HCT116 (cell line): ENCODE data around the gene GYS1. TPM values are rescaled to one million over a fixed set of nuclear protein-coding genes. Genes with fewer than 3 reads are reported as not detected.
"Not testable (repeated sequence)": the region's sequence is repeated elsewhere in the genome, so short reads cannot be mapped to it uniquely, and the experiment has no call there.

Experiments
- ATAC-seq: fragments of 200-7000 bp; cut with Tn5 transposase; 2 replicates; pipeline ENCODE4 v1.9.1; 2020; ENCODE audit warnings: mild to moderate bottlenecking, moderate library complexity
- BruUV-seq: library from RNA; stranded (reverse); fragments of 400-500 nt; replicated peaks from 2 replicates; lab custom pipeline; 2021; lab: Mats Ljungman, UMichigan
- CTCF ChIA-PET: fragments of 300-600 bp; sonication (Branson Sonifier 250); formaldehyde crosslinking; loops from one replicate; lab custom pipeline; 2021; ENCODE audit warnings: antibody characterized with exemption; lab: Charles Lee
- POLR2A ChIA-PET: fragments of 300-600, 350-600 bp; sonication (Branson Sonifier 250); formaldehyde crosslinking; loops from one replicate; lab custom pipeline; 2021; ENCODE audit warnings: antibody characterized with exemption; lab: Charles Lee
- RAD21 ChIA-PET, 2 experiments: fragments of 300-600 bp; sonication (Branson Sonifier 250); formaldehyde crosslinking; loops; one replicate each; lab custom pipeline; 2023; ENCODE audit warnings: low total read pairs in 2 of 2; ENCODE audit not compliant: uncharacterized antibody in 2 of 2, unreplicated experiment in 2 of 2, low non-redundant PET in 1 of 2; lab: Charles Lee
- DNase-seq: peaks from one replicate; pipeline ENCODE4 v3.0.0-alpha.2; 2010; ENCODE audit warnings: low read depth, low spot score
- H2AFZ ChIP-seq: fragments of 200-600 bp; shearing (Covaris generic), sonication (generic); 2 replicates; pipeline ENCODE4 v1.6.1; 2017; ENCODE audit warnings: low read depth, mixed run types, mixed read lengths, antibody characterized with exemption, low read length; ENCODE audit not compliant: poor library complexity, severe bottlenecking
- H3K27ac ChIP-seq: 2 replicates; pipeline ENCODE4 v1.5.1; 2012; ENCODE audit warnings: low read depth, low read length
- H3K27me3 ChIP-seq: fragments of 200-600 bp; sonication (generic); 2 replicates; pipeline ENCODE4 v1.6.1; 2016; ENCODE audit warnings: mixed run types, low read length, mixed read lengths; ENCODE audit not compliant: insufficient read depth
- H3K36me3 ChIP-seq, 2 experiments: fragments of 200-500 bp in 1 of 2; fragments of 200-600 bp in 1 of 2; sonication (Bioruptor generic) in 1 of 2; sonication (generic) in 1 of 2; 2 replicates each; pipeline versions ENCODE4 v1.5.1 to v1.6.1; 2014 to 2016; ENCODE audit warnings: low read length in 2 of 2, inconsistent platforms in 1 of 2, mixed read lengths in 1 of 2, mixed run types in 1 of 2; ENCODE audit not compliant: insufficient read depth in 2 of 2, control insufficient read depth in 1 of 2
- H3K4me1 ChIP-seq, 2 experiments: fragments of 200-600 bp in 1 of 2; sonication (generic) in 1 of 2; 2 replicates each; pipeline versions ENCODE4 v1.5.1 to v1.6.1; 2012 to 2017; ENCODE audit warnings: low read length in 2 of 2, inconsistent platforms in 1 of 2, mild to moderate bottlenecking in 1 of 2, mixed read lengths in 1 of 2, mixed run types in 1 of 2, moderate library complexity in 1 of 2; ENCODE audit not compliant: insufficient read depth in 2 of 2, control insufficient read depth in 1 of 2
- H3K4me2 ChIP-seq: fragments of 200-600 bp; sonication (generic); 2 replicates; pipeline ENCODE4 v1.6.1; 2017; ENCODE audit warnings: mixed run types, low read length, mixed read lengths
- H3K4me3 ChIP-seq, 2 experiments: fragments of 200-600 bp in 1 of 2; sonication (generic) in 1 of 2; replicated peaks in 1 of 2; 2 replicates each; pipeline ENCODE4 v1.5.1; 2011 to 2016; ENCODE audit warnings: low read length in 2 of 2, control low read depth in 1 of 2, low read depth in 1 of 2, mild to moderate bottlenecking in 1 of 2, mixed read lengths in 1 of 2, mixed run types in 1 of 2
- H3K79me2 ChIP-seq: fragments of 200-600 bp; sonication (generic); 2 replicates; pipeline ENCODE4 v1.6.1; 2017; ENCODE audit warnings: mild to moderate bottlenecking, mixed run types, low read length, moderate library complexity, mixed read lengths; ENCODE audit not compliant: insufficient read depth
- H3K9ac ChIP-seq: fragments of 200-600 bp; sonication (generic); 2 replicates; pipeline ENCODE4 v1.6.1; 2016; ENCODE audit warnings: low read length, mixed read lengths
- H3K9me2 ChIP-seq: fragments of 200-600 bp; sonication (generic), shearing (Covaris generic); 2 replicates; pipeline ENCODE4 v1.6.1; 2017; ENCODE audit warnings: mixed run types, mild to moderate bottlenecking, moderate library complexity; ENCODE audit not compliant: insufficient read depth
- H3K9me3 ChIP-seq, 2 experiments: fragments of 200-500 bp in 1 of 2; fragments of 200-600 bp in 1 of 2; sonication (Bioruptor generic) in 1 of 2; sonication (generic) in 1 of 2; 2 replicates each; pipeline ENCODE4 v1.6.1; 2014 to 2017; ENCODE audit warnings: low read length in 2 of 2, mixed read lengths in 2 of 2, inconsistent platforms in 1 of 2, low read depth in 1 of 2, mild to moderate bottlenecking in 1 of 2, mixed run types in 1 of 2, moderate library complexity in 1 of 2; ENCODE audit not compliant: control insufficient read depth in 1 of 2, insufficient read depth in 1 of 2
- H4K20me1 ChIP-seq: fragments of 200-600 bp; sonication (generic), shearing (Covaris generic); 2 replicates; pipeline ENCODE4 v1.6.1; 2017; ENCODE audit warnings: mixed run types, mild to moderate bottlenecking, moderate library complexity; ENCODE audit not compliant: insufficient read depth
- CBX3 ChIP-seq: IDR thresholded peaks from 2 replicates; pipeline ENCODE4 v1.6.1; 2012; ENCODE audit warnings: low read depth
- EGR1 ChIP-seq: IDR thresholded peaks from 2 replicates; pipeline ENCODE4 v1.6.1; 2012; ENCODE audit warnings: low read depth
- ELF1 ChIP-seq: IDR thresholded peaks from 2 replicates; pipeline ENCODE4 v1.6.1; 2012; ENCODE audit warnings: low read depth, borderline replicate concordance
- EZH2phosphoT487 ChIP-seq: fragments of 200-600 bp; IDR thresholded peaks from 2 replicates; pipeline ENCODE4 v1.6.1; 2018; ENCODE audit warnings: antibody characterized with exemption, borderline replicate concordance
- POLR2A ChIP-seq: IDR thresholded peaks from 2 replicates; pipeline ENCODE4 v1.7.0; 2011; ENCODE audit warnings: borderline replicate concordance; ENCODE audit not compliant: insufficient read depth, insufficient read length; ENCODE audit errors: extremely low read depth
- POLR2AphosphoS5 ChIP-seq: IDR thresholded peaks from 2 replicates; pipeline ENCODE4 v1.6.1; 2011; ENCODE audit warnings: mild to moderate bottlenecking, low read depth, low read length, moderate library complexity
- SP1 ChIP-seq: IDR thresholded peaks from 2 replicates; pipeline ENCODE4 v1.6.1; 2012; ENCODE audit warnings: low read depth
- ZFX ChIP-seq: fragments of 450-650 bp; IDR thresholded peaks from 2 replicates; pipeline ENCODE4 v1.6.1; 2017
- intact Hi-C: fragments of 100-400 bp; cut with micrococcal nuclease; formaldehyde crosslinking; loops from 2 replicates; pipeline ENCODE4 v1.10.0; 2022
- total RNA-seq: library from RNA; stranded (reverse); gene quantifications from one replicate; pipeline ENCODE4 v1.2.1, GENCODE V29; 2021; ENCODE audit not compliant: unreplicated experiment

GYS1 gene
- total RNA-seq, 1 experiment from 2014 or later = 50.7 TPM

- Histone ChIP-seq H4K20me1 (no peaks in the 10 kb centered on the region), H3K27me3 (no peaks in the 10 kb centered on the region), H3K4me1 (peaks cover 30 to 51% of the 10 kb centered on the region in 2 experiments), H3K9me3 (no peaks in the 10 kb centered on the region), H2AFZ (no peak overlapping the region), H3K4me2 (peak overlapping the region; percentile 76; the same call in 1 of the 2 replicates), H3K79me2 (no peaks in the 10 kb centered on the region)
- intact Hi-C loops = no loop called here
- CTCF ChIA-PET = no interaction called here
- TF ChIP-seq EZH2phosphoT487 (no peak), SP1 (no peak), EGR1 (no peak), ELF1 (no peak), POLR2AphosphoS5 (no peak), ZFX (no peak), CBX3 (no peak), POLR2A (no peak)
- TF ChIP-seq, all 23 proteins: peak for 0
- Histone ChIP-seq H3K4me3 (no peak overlapping the region), H3K27ac (no peak overlapping the region), H3K9me2 (no peaks in the 10 kb centered on the region), H3K9ac (no peak overlapping the region), H3K36me3 (no peaks in the 10 kb centered on the region)
- DNase-seq (no peak), ATAC-seq (no peak)
- RAD21 ChIA-PET = no interaction called here
- BruUV-seq = no TSS peak
- POLR2A ChIA-PET = no interaction called here
Observed at GRCh38 chr19:48928164-48929025, 64.7 kb downstream of the GYS1 start.

GRCh38 chr19:48927692-48928091 lies 65.4 kb downstream of the GYS1 start:
- H3K27me3 ChIP-seq, RAD21 ChIA-PET, H4K20me1 ChIP-seq, CTCF ChIA-PET, H3K9me3 ChIP-seq, BruUV-seq, DNase-seq, H3K36me3 ChIP-seq, H3K27ac ChIP-seq, H3K79me2 ChIP-seq, intact Hi-C loops, H3K9me2 ChIP-seq, ATAC-seq, H2AFZ ChIP-seq: not testable (repeated sequence)
- 0 out of 4 replicates have a peak overlapping the region, but pooled peaks of 1 of the 2 experiments have one; percentile 34 for H3K4me3 ChIP-seq
- H3K4me2 ChIP-seq = peak overlapping the region; percentile 76
- POLR2A ChIA-PET = interaction anchor here (0.7 to 0.9 kb wide), 3 partner anchors 17 to 83 kb away, joined by 3 to 4 read pairs (median 3); partner anchors contain the start of gene NUCB1
- H3K9ac ChIP-seq = peak overlapping the region; percentile 44
- peaks cover 25 to 45% of the 10 kb centered on the region in 2 experiments for H3K4me1 ChIP-seq
